Activated CD4-positive, alpha-beta T cell treated with anti-CD3 and anti-CD28 coated beads, Interleukin-2, amount 10 ng/mL, durations not matched to agents 24 days and 14 days (primary cell): ENCODE results near the gene OR10A3. TPM values are rescaled to one million over a fixed set of nuclear protein-coding genes. Genes with fewer than 3 reads are reported as not detected.
"Not testable (repeated sequence)": the region's sequence is repeated elsewhere in the genome, so short reads cannot be mapped to it uniquely, and the experiment has no call there.

ENCODE experiments used
- DNase-seq: peaks from one replicate; pipeline ENCODE4 v3.0.0; 2022
- H3K27ac Mint-ChIP-seq: one replicate; pipeline ENCODE4 v1.8.0; 2022; ENCODE audit warnings: mild to moderate bottlenecking, mixed read lengths
- H3K27me3 Mint-ChIP-seq: one replicate; pipeline ENCODE4 v1.8.0; 2022; ENCODE audit warnings: mixed read lengths
- H3K36me3 Mint-ChIP-seq: one replicate; pipeline ENCODE4 v1.8.0; 2022; ENCODE audit warnings: low read depth, mild to moderate bottlenecking, mixed read lengths
- H3K4me1 Mint-ChIP-seq: one replicate; pipeline ENCODE4 v1.8.0; 2021; ENCODE audit warnings: mixed read lengths
- H3K4me3 Mint-ChIP-seq: one replicate; pipeline ENCODE4 v1.8.0; 2022; ENCODE audit warnings: mild to moderate bottlenecking, moderate library complexity, mixed read lengths
- H3K9me3 Mint-ChIP-seq: one replicate; pipeline ENCODE4 v1.8.0; 2021; ENCODE audit warnings: mixed read lengths
- intact Hi-C: fragments of 100-400 bp; cut with micrococcal nuclease; formaldehyde crosslinking; loops from one replicate; pipeline ENCODE4 v1.15.1; 2023
- total RNA-seq: library from RNA; stranded (reverse); gene quantifications from 2 replicates; pipeline ENCODE4 v1.2.3, GENCODE V29; 2022

OR10A3 gene
- total RNA-seq: not detected in 2 replicates

GRCh38 chr11:7941608-7942007 is at the start of gene OR10A3:
Gene OR10A3 (minus strand): TSS chr11:7941708. CDS start chr11:7939520, 2,188 bp downstream.
- Mint-ChIP-seq H3K27ac (no peak within 1 kb of the TSS), H3K4me3 (no peak within 1 kb of the TSS), H3K36me3 (no peaks in the 10 kb centered on the region), H3K27me3 (peaks cover 2% of the 10 kb centered on the region), H3K9me3 (peaks cover 10% of the 10 kb centered on the region), H3K4me1 (no peaks in the 10 kb centered on the region)
- intact Hi-C loops: no loop called here
- no peak for DNase-seq

GRCh38 chr11:7987560-7987883 is 46.0 kb upstream of the OR10A3 start:
- Mint-ChIP-seq H3K36me3 (peaks cover 28% of the 10 kb centered on the region), H3K27ac (peak overlapping the region; percentile 95), H3K4me3 (peak overlapping the region; percentile 95), H3K4me1 (peaks cover 23% of the 10 kb centered on the region)
- not testable (repeated sequence) for H3K27me3 Mint-ChIP-seq, H3K9me3 Mint-ChIP-seq, DNase-seq
- intact Hi-C loops: loop anchor here (1.0 to 5.0 kb wide), 5 partner anchors 31 to 1305 kb away; partner anchors contain the start of genes MRPL17, RPL27A, TMEM9B and TRIM66

GRCh38 chr11:7986768-7987559 is 45.5 kb upstream of the OR10A3 start, which contains the start of gene EIF3F:
Gene EIF3F (plus strand): TSS chr11:7987337. CDS start chr11:7987353, 16 bp downstream.
- peak; percentile 97 for DNase-seq
- no peaks in the 10 kb centered on the region for H3K9me3 Mint-ChIP-seq
- intact Hi-C loops: loop anchor here (1.0 to 5.0 kb wide), 5 partner anchors 32 to 1304 kb away; partner anchors contain the start of genes MRPL17, RPL27A, TMEM9B and TRIM66
- H3K27ac Mint-ChIP-seq: peak within 1 kb of the TSS; percentile 95
- no peaks in the 10 kb centered on the region for H3K27me3 Mint-ChIP-seq
- peaks cover 23% of the 10 kb centered on the region for H3K4me1 Mint-ChIP-seq
- H3K4me3 Mint-ChIP-seq: peak within 1 kb of the TSS; percentile 95
- H3K36me3 Mint-ChIP-seq: peaks cover 22% of the 10 kb centered on the region

GRCh38 chr11:7983832-7984590 is 42.5 kb upstream of the OR10A3 start:
- H3K27ac Mint-ChIP-seq: no peak overlapping the region
- H3K27me3 Mint-ChIP-seq: no peaks in the 10 kb centered on the region
- H3K36me3 Mint-ChIP-seq: peaks cover 7% of the 10 kb centered on the region
- intact Hi-C loops: no loop called here
- H3K9me3 Mint-ChIP-seq: no peaks in the 10 kb centered on the region
- peaks cover 13% of the 10 kb centered on the region for H3K4me1 Mint-ChIP-seq
- no peak for DNase-seq
- no peak overlapping the region for H3K4me3 Mint-ChIP-seq

GRCh38 chr11:7982582-7983119 is 41.1 kb upstream of the OR10A3 start:
- H3K9me3 Mint-ChIP-seq: no peaks in the 10 kb centered on the region
- DNase-seq: no peak
- peaks cover under 1% of the 10 kb centered on the region for H3K36me3 Mint-ChIP-seq
- intact Hi-C loops: no loop called here
- H3K4me3 Mint-ChIP-seq: no peak overlapping the region
- no peaks in the 10 kb centered on the region for H3K27me3 Mint-ChIP-seq
- H3K4me1 Mint-ChIP-seq: peaks cover 8% of the 10 kb centered on the region
- no peak overlapping the region for H3K27ac Mint-ChIP-seq

- H3K9me3 Mint-ChIP-seq: no peaks in the 10 kb centered on the region
- H3K4me3 Mint-ChIP-seq: no peak overlapping the region
- no peaks in the 10 kb centered on the region for H3K27me3 Mint-ChIP-seq
- H3K27ac Mint-ChIP-seq: no peak overlapping the region
- no peaks in the 10 kb centered on the region for H3K36me3 Mint-ChIP-seq
- intact Hi-C loops: no loop called here
- DNase-seq: no peak
- H3K4me1 Mint-ChIP-seq: peaks cover 5% of the 10 kb centered on the region
Observed at GRCh38 chr11:7981619-7982157, 40.2 kb upstream of the OR10A3 start.

- H3K4me3 Mint-ChIP-seq: no peak overlapping the region
- no peak overlapping the region for H3K27ac Mint-ChIP-seq
- H3K27me3 Mint-ChIP-seq: peaks cover 3% of the 10 kb centered on the region
- no peaks in the 10 kb centered on the region for H3K4me1 Mint-ChIP-seq
- H3K9me3 Mint-ChIP-seq: no peaks in the 10 kb centered on the region
- DNase-seq: peak; percentile 21
- intact Hi-C loops: no loop called here
- H3K36me3 Mint-ChIP-seq: no peaks in the 10 kb centered on the region
Observed at GRCh38 chr11:7977232-7977917, 35.9 kb upstream of the OR10A3 start.

- H3K27me3 Mint-ChIP-seq: peaks cover 5% of the 10 kb centered on the region
- H3K9me3 Mint-ChIP-seq: no peaks in the 10 kb centered on the region
- DNase-seq: peak; percentile 30
- intact Hi-C loops: no loop called here
- no peak overlapping the region for H3K27ac Mint-ChIP-seq
- no peaks in the 10 kb centered on the region for H3K4me1 Mint-ChIP-seq
- no peaks in the 10 kb centered on the region for H3K36me3 Mint-ChIP-seq
- no peak overlapping the region for H3K4me3 Mint-ChIP-seq
Observed at GRCh38 chr11:7974668-7975067, 33.2 kb upstream of the OR10A3 start.

- intact Hi-C loops: no loop called here
- no peaks in the 10 kb centered on the region for H3K4me1 Mint-ChIP-seq
- H3K27me3 Mint-ChIP-seq: peaks cover 8% of the 10 kb centered on the region
- H3K9me3 Mint-ChIP-seq: no peaks in the 10 kb centered on the region
- no peak overlapping the region for H3K4me3 Mint-ChIP-seq
- H3K27ac Mint-ChIP-seq: no peak overlapping the region
- H3K36me3 Mint-ChIP-seq: no peaks in the 10 kb centered on the region
- DNase-seq: no peak
Observed at GRCh38 chr11:7973011-7973410, 31.5 kb upstream of the OR10A3 start.

GRCh38 chr11:7971846-7972245 is 30.3 kb upstream of the OR10A3 start:
- peaks cover 13% of the 10 kb centered on the region for H3K27me3 Mint-ChIP-seq
- H3K4me1 Mint-ChIP-seq: no peaks in the 10 kb centered on the region
- no peak overlapping the region for H3K27ac Mint-ChIP-seq
- no peak for DNase-seq
- no peaks in the 10 kb centered on the region for H3K9me3 Mint-ChIP-seq
- no peaks in the 10 kb centered on the region for H3K36me3 Mint-ChIP-seq
- H3K4me3 Mint-ChIP-seq: no peak overlapping the region
- intact Hi-C loops: no loop called here

- no peak for DNase-seq
- Mint-ChIP-seq H3K27me3 (peaks cover 15% of the 10 kb centered on the region), H3K4me3 (no peak overlapping the region), H3K4me1 (no peaks in the 10 kb centered on the region), H3K9me3 (no peaks in the 10 kb centered on the region), H3K27ac (no peak overlapping the region), H3K36me3 (no peaks in the 10 kb centered on the region)
- intact Hi-C loops: no loop called here
Observed at GRCh38 chr11:7969756-7970646, 28.5 kb upstream of the OR10A3 start.

GRCh38 chr11:7968686-7969085 is 27.2 kb upstream of the OR10A3 start:
- DNase-seq: no peak
- H3K27ac Mint-ChIP-seq: no peak overlapping the region
- no peaks in the 10 kb centered on the region for H3K4me1 Mint-ChIP-seq
- H3K27me3 Mint-ChIP-seq: peaks cover 15% of the 10 kb centered on the region
- H3K4me3 Mint-ChIP-seq: no peak overlapping the region
- intact Hi-C loops: no loop called here
- H3K9me3 Mint-ChIP-seq: no peaks in the 10 kb centered on the region
- H3K36me3 Mint-ChIP-seq: no peaks in the 10 kb centered on the region

GRCh38 chr11:7967826-7968225 is 26.3 kb upstream of the OR10A3 start:
- H3K4me1 Mint-ChIP-seq: no peaks in the 10 kb centered on the region

More at GRCh38 chr11:7967826-7968225, 26.3 kb upstream of the OR10A3 start:
- no peak overlapping the region for H3K4me3 Mint-ChIP-seq
- H3K27ac Mint-ChIP-seq: no peak overlapping the region
- H3K9me3 Mint-ChIP-seq: no peaks in the 10 kb centered on the region
- no peaks in the 10 kb centered on the region for H3K36me3 Mint-ChIP-seq
- peaks cover 12% of the 10 kb centered on the region for H3K27me3 Mint-ChIP-seq
- intact Hi-C loops: no loop called here
- no peak for DNase-seq
